H1 (cell line): Measurements from ENCODE around the gene POPDC2. TPM values are rescaled to one million over a fixed set of nuclear protein-coding genes. Genes with fewer than 3 reads are reported as not detected.

Experiments
- ATF3 ChIP-seq: IDR thresholded peaks from 2 replicates; pipeline ENCODE4 v1.6.1; 2011; ENCODE audit warnings: low read depth, mild to moderate bottlenecking, low read length; ENCODE audit not compliant: insufficient read depth
- CEBPB ChIP-seq: IDR thresholded peaks from 2 replicates; pipeline ENCODE4 v1.6.1; 2012; ENCODE audit warnings: low read depth, low read length
- CHD7 ChIP-seq: fragments of 300-600 bp; sonication (generic); IDR thresholded peaks from 2 replicates; pipeline ENCODE4 v1.7.1; 2012; ENCODE audit warnings: low read length, moderate library complexity, mild to moderate bottlenecking, inconsistent platforms; ENCODE audit not compliant: insufficient replicate concordance
- SIRT6 ChIP-seq: IDR thresholded peaks from one replicate; pipeline ENCODE4 v1.7.1; 2012; ENCODE audit warnings: low read length, inconsistent platforms
- polyA plus RNA-seq, 7 experiments: library from polyadenylated mRNA; depleted of rRNA in 3 of 7; stranded (reverse) in 5 of 7; unstranded in 2 of 7; fragments of >200 nt in 5 of 7; fragments of 200-250 nt in 2 of 7; gene quantifications; 1 replicate in 5 of 7; 2 replicates in 1 of 7; 4 replicates in 1 of 7; pipeline versions ENCODE4 v1.2.1 to v1.2.3, GENCODE V29; 2011 to 2013; ENCODE audit warnings: missing spikeins in 2 of 7, mixed read lengths in 2 of 7
- total RNA-seq: library from RNA; stranded (reverse); fragmentation: NEBNext Ultra II Directional; extraction: Animal tissue kit (Norgen Biotek cat#: 25700); gene quantifications from 2 replicates; pipeline ENCODE4 v1.2.1, GENCODE V29; 2021

Gene POPDC2
- total and polyA plus RNA-seq, 2 of the 8 experiments (the other 6 are each of a cell fraction or from before 2014, with no cell fraction given), result 0.65 to 1.1 TPM

- TF ChIP-seq CHD7, result no peak
- TF ChIP-seq SIRT6, result no peak
- TF ChIP-seq CEBPB, result no peak
- TF ChIP-seq ATF3, result no peak
These were observed 4.5 kb upstream of the POPDC2 start (continued) for GRCh38 chr3:119664850-119665379.
